Measurements from ENCODE around the gene YIPF1. TPM values are rescaled to one million over a fixed set of nuclear protein-coding genes. Genes with fewer than 3 reads are reported as not detected.

YIPF1 gene
- total RNA-seq, 1 experiment from 2014 or later: 32.5 TPM

Other genes with a start within 250 kb of the YIPF1 start
- gene GLIS1, start 150.6 kb downstream of the YIPF1 start, total RNA-seq (2014; rRNA removed; shearing (Covaris generic)): 2.3 and 3.0 TPM in 2 replicates
- gene NDC1, start 51.5 kb downstream of the YIPF1 start, total RNA-seq (2014; rRNA removed; shearing (Covaris generic)): 34.0 and 48.1 TPM in 2 replicates
- gene DIO1, start 4.4 kb upstream of the YIPF1 start, total RNA-seq (2014; rRNA removed; shearing (Covaris generic)): not detected in 2 replicates
- gene IFT25, start 55.9 kb upstream of the YIPF1 start, total RNA-seq (2014; rRNA removed; shearing (Covaris generic)): 62.7 and 95.9 TPM in 2 replicates
- 53.0 and 59.3 TPM in 2 replicates for gene LRRC42, start 56.6 kb upstream of the YIPF1 start, total RNA-seq (2014; rRNA removed; shearing (Covaris generic))
- gene LDLRAD1, start 128.4 kb upstream of the YIPF1 start, total RNA-seq (2014; rRNA removed; shearing (Covaris generic)): not detected in 2 replicates
- 540 and 619 TPM in 2 replicates for gene TMEM59, start 163.4 kb upstream of the YIPF1 start, total RNA-seq (2014; rRNA removed; shearing (Covaris generic))
- 2.0 and 3.1 TPM in 2 replicates for gene TCEANC2, start 163.8 kb upstream of the YIPF1 start, total RNA-seq (2014; rRNA removed; shearing (Covaris generic))